CD14-positive monocyte (primary cell): Measurements from ENCODE around the gene CDC25A. TPM values are rescaled to one million over a fixed set of nuclear protein-coding genes. Genes with fewer than 3 reads are reported as not detected.

Experiments
- DNase-seq, 3 donors: peaks; one replicate each; pipeline ENCODE4 v3.0.0-alpha.2; 2011 to 2022
- H2AFZ ChIP-seq: 2 replicates; pipeline ENCODE4 v1.6.0; 2012; ENCODE audit warnings: mild to moderate bottlenecking, low read depth, low read length, inconsistent platforms; ENCODE audit not compliant: insufficient read depth, poor library complexity, severe bottlenecking
- H3K27ac ChIP-seq, 2 donors: 1 replicate in 1 of 2; 2 replicates in 1 of 2; pipeline ENCODE4 v1.5.1; 2012 to 2013; ENCODE audit warnings: low read length in 2 of 2, control low read depth in 1 of 2, inconsistent platforms in 1 of 2, low read depth in 1 of 2, mild to moderate bottlenecking in 1 of 2
- H3K27me3 ChIP-seq, 2 donors: one replicate each; pipeline versions ENCODE4 v1.6.0 to v1.6.1; 2011 to 2013; ENCODE audit warnings: low read length in 2 of 2; ENCODE audit not compliant: control insufficient read depth in 2 of 2, insufficient read depth in 2 of 2
- H3K36me3 ChIP-seq, 2 donors: replicated peaks in 1 of 2; 1 replicate in 1 of 2; 2 replicates in 1 of 2; pipeline versions ENCODE4 v1.5.1 to v1.6.1; 2012 to 2013; ENCODE audit warnings: low read length in 2 of 2, control low read depth in 1 of 2, inconsistent platforms in 1 of 2, mild to moderate bottlenecking in 1 of 2; ENCODE audit not compliant: insufficient read depth in 2 of 2, control insufficient read depth in 1 of 2
- H3K4me1 ChIP-seq, 2 donors: 1 replicate in 1 of 2; 2 replicates in 1 of 2; pipeline versions ENCODE4 v1.5.1 to v1.6.1; 2012 to 2013; ENCODE audit warnings: low read length in 2 of 2, control low read depth in 1 of 2, inconsistent platforms in 1 of 2, mild to moderate bottlenecking in 1 of 2, moderate library complexity in 1 of 2; ENCODE audit not compliant: insufficient read depth in 2 of 2, control insufficient read depth in 1 of 2
- H3K4me2 ChIP-seq: replicated peaks from 2 replicates; pipeline ENCODE3; 2012; ENCODE audit warnings: low read length, moderate library complexity, mild to moderate bottlenecking; ENCODE audit not compliant: poor library complexity, severe bottlenecking; ENCODE audit errors: extremely low read depth
- H3K4me3 ChIP-seq, 3 experiments: fragments of 200-600 bp in 1 of 3; sonication (generic) in 1 of 3; replicated peaks in 1 of 3; 1 replicate in 2 of 3; 2 replicates in 1 of 3; pipeline ENCODE4 v1.5.1; 2011 to 2013; ENCODE audit warnings: low read length in 3 of 3, mild to moderate bottlenecking in 3 of 3, control low read depth in 2 of 3, low read depth in 2 of 3, inconsistent platforms in 1 of 3, moderate library complexity in 1 of 3
- H3K79me2 ChIP-seq: 2 replicates; pipeline ENCODE4 v1.6.0; 2012; ENCODE audit warnings: mild to moderate bottlenecking, control low read depth, inconsistent platforms, low read length, moderate library complexity; ENCODE audit not compliant: insufficient read depth
- H3K9ac ChIP-seq: 2 replicates; pipeline ENCODE4 v1.6.0; 2017; ENCODE audit warnings: low read length, mild to moderate bottlenecking; ENCODE audit not compliant: insufficient read depth, poor library complexity, severe bottlenecking
- H3K9me3 ChIP-seq, 2 donors: replicated peaks in 1 of 2; 1 replicate in 1 of 2; 2 replicates in 1 of 2; pipeline versions ENCODE4 v1.5.1 to v1.6.1; 2012 to 2013; ENCODE audit warnings: low read length in 2 of 2, control low read depth in 1 of 2; ENCODE audit not compliant: control insufficient read depth in 1 of 2, insufficient read depth in 1 of 2
- H4K20me1 ChIP-seq: 2 replicates; pipeline ENCODE4 v1.6.0; 2012; ENCODE audit warnings: mild to moderate bottlenecking, low read length, control low read depth, moderate library complexity; ENCODE audit not compliant: insufficient read depth
- H3K27ac Mint-ChIP-seq, 7 donors: one replicate each; pipeline ENCODE4 v1.8.0; 2020; ENCODE audit warnings: mild to moderate bottlenecking in 7 of 7, mixed read lengths in 7 of 7, moderate library complexity in 6 of 7, inconsistent platforms in 2 of 7
- H3K27me3 Mint-ChIP-seq, 3 donors: one replicate each; pipeline ENCODE4 v1.8.0; 2021 to 2022; ENCODE audit warnings: low read depth in 3 of 3, mild to moderate bottlenecking in 3 of 3, mixed read lengths in 3 of 3, moderate library complexity in 3 of 3, inconsistent platforms in 1 of 3
- H3K36me3 Mint-ChIP-seq, 2 donors: one replicate each; pipeline ENCODE4 v1.8.0; 2020; ENCODE audit warnings: mixed read lengths in 2 of 2, inconsistent platforms in 1 of 2, mild to moderate bottlenecking in 1 of 2
- H3K4me1 Mint-ChIP-seq: one replicate; pipeline ENCODE4 v1.8.0; 2020; ENCODE audit warnings: mild to moderate bottlenecking, mixed read lengths
- H3K4me3 Mint-ChIP-seq, 2 donors: one replicate each; pipeline ENCODE4 v1.8.0; 2020; ENCODE audit warnings: mild to moderate bottlenecking in 2 of 2, mixed read lengths in 2 of 2, moderate library complexity in 1 of 2
- H3K9me3 Mint-ChIP-seq, 7 donors: one replicate each; pipeline ENCODE4 v1.8.0; 2020 to 2022; ENCODE audit warnings: mixed read lengths in 7 of 7, mild to moderate bottlenecking in 6 of 7, moderate library complexity in 6 of 7, inconsistent platforms in 2 of 7
- CTCF ChIP-seq: fragments of 200-600 bp; IDR thresholded peaks from one replicate; pipeline ENCODE4 v1.8.0; 2022; ENCODE audit warnings: antibody characterized with exemption, mild to moderate bottlenecking
- WGBS: methylation state at CpG from one replicate; pipeline ENCODE4 v1.1.5; 2013; ENCODE audit warnings: missing lambda C conversion rate; ENCODE audit not compliant: insufficient coverage; 5-methylcytosine and 5-hydroxymethylcytosine counted together
- intact Hi-C, 2 donors: fragments of 100-400 bp; cut with micrococcal nuclease; formaldehyde crosslinking; loops; one replicate each; pipeline versions ENCODE4 v1.15.0 to v1.15.1; 2023
- polyA plus RNA-seq, 3 donors: library from polyadenylated mRNA; depleted of rRNA in 1 of 3; unstranded in 2 of 3; stranded (reverse) in 1 of 3; fragments of 300-500 nt in 2 of 3; fragments of >200 nt in 1 of 3; fragmentation: Illumina TruSeq in 2 of 3; gene quantifications; 1 replicate in 2 of 3; 2 replicates in 1 of 3; pipeline ENCODE4 v1.2.3, GENCODE V29; 2012 to 2021

CDC25A gene
- polyA plus RNA-seq, 3 donors, result 0.07 to 0.39 TPM; not detected in 1

GRCh38 chr3:48194446-48195071 is 6.3 kb upstream of the CDC25A start:
- Histone ChIP-seq H3K4me2 (no peak overlapping the region), H3K4me1 (peaks cover 18 to 21% of the 10 kb centered on the region in 2 donors)
- peak; percentile 21 to 61 (median 50) for DNase-seq

GRCh38 chr3:48190911-48191310 is 2.7 kb upstream of the CDC25A start:
- Histone ChIP-seq H3K4me3 (no peak overlapping the region), H3K9ac (no peak overlapping the region), H3K9me3 (no peaks in the 10 kb centered on the region), H3K79me2 (peaks cover 23% of the 10 kb centered on the region), H4K20me1 (no peaks in the 10 kb centered on the region), H3K36me3 (no peaks in the 10 kb centered on the region), H3K4me2 (no peak overlapping the region), H3K27me3 (no peaks in the 10 kb centered on the region), H3K27ac (no peak overlapping the region), H3K4me1 (peaks cover 20 to 27% of the 10 kb centered on the region in 2 donors), H2AFZ (no peak overlapping the region)
- TF ChIP-seq CTCF, result no peak
- 89% methylated on average over 2 of the region's 3 CpGs for WGBS
- Mint-ChIP-seq H3K27me3 (peaks cover 2 to 6% (median 6%) of the 10 kb centered on the region in 3 donors), H3K4me3 (peak overlapping the region in 1 of 2 donors; percentile 26), H3K9me3 (no peaks in the 10 kb centered on the region), H3K36me3 (no peaks in the 10 kb centered on the region), H3K27ac (peak overlapping the region in 2 of 7 donors; percentile 2 to 40), H3K4me1 (peaks cover 21% of the 10 kb centered on the region)
- intact Hi-C loops, result loop anchor here in 1 of 2 donors (10.0 kb wide), 1 partner anchor 244 kb away; the partner anchor contains the start of gene PLXNB1
- DNase-seq, result no peak

More at GRCh38 chr3:48194446-48195071, 6.3 kb upstream of the CDC25A start:
- no peak overlapping the region for H3K4me3 Mint-ChIP-seq
- WGBS, result 60% methylated on average over 6 of the region's 9 CpGs
- TF ChIP-seq CTCF, result peak; percentile 86
- no peaks in the 10 kb centered on the region for H3K36me3 ChIP-seq
- H3K27ac Mint-ChIP-seq, result no peak overlapping the region
- no peak overlapping the region for H3K9ac ChIP-seq
- H3K4me1 Mint-ChIP-seq, result peaks cover 21% of the 10 kb centered on the region
- H3K9me3 Mint-ChIP-seq, result peaks cover 0 to 2% (median 0%) of the 10 kb centered on the region in 7 donors
- no peak overlapping the region for H2AFZ ChIP-seq
- no peak overlapping the region for H3K4me3 ChIP-seq
- H3K36me3 Mint-ChIP-seq, result no peaks in the 10 kb centered on the region
- no peak overlapping the region for H3K27ac ChIP-seq
- H3K9me3 ChIP-seq, result no peaks in the 10 kb centered on the region
- peaks cover 2 to 7% (median 6%) of the 10 kb centered on the region in 3 donors for H3K27me3 Mint-ChIP-seq
- no peaks in the 10 kb centered on the region for H3K79me2 ChIP-seq
- no peaks in the 10 kb centered on the region for H3K27me3 ChIP-seq
- intact Hi-C loops, result loop anchor here (5.0 to 10.0 kb wide), 2 partner anchors 48 to 240 kb away; partner anchors contain the start of genes PLXNB1 (in 1 of the 2) and ZNF589 (in 1 of the 2)
- H4K20me1 ChIP-seq, result no peaks in the 10 kb centered on the region
